K562 (cell line): ENCODE measurements around the gene PIGV. TPM values are rescaled to one million over a fixed set of nuclear protein-coding genes. Genes with fewer than 3 reads are reported as not detected.
A peak's percentile ranks its signal among the peaks of the same experiment; 100 is the strongest.

ENCODE experiments used
- ETV6 ChIP-seq, 3 experiments: fragments of 150-350 bp in 1 of 3; sonication (generic) in 1 of 3; formaldehyde crosslinking in 1 of 3; IDR thresholded peaks; 2 replicates each; pipeline versions ENCODE4 v1.6.1 to v1.8.0; 2014 to 2022; ENCODE audit warnings: borderline replicate concordance in 2 of 3, low read depth in 2 of 3, antibody characterized with exemption in 1 of 3, low read length in 1 of 3, mild to moderate bottlenecking in 1 of 3, missing genetic modification reagents in 1 of 3
- GMEB1 ChIP-seq: fragments of 250-450 bp; sonication (Bioruptor Pico); IDR thresholded peaks from 2 replicates; pipeline ENCODE4 v1.4.0; 2020; ENCODE audit warnings: mild to moderate bottlenecking
- HCFC1 ChIP-seq: IDR thresholded peaks from 2 replicates; pipeline ENCODE4 v1.6.1; 2012; ENCODE audit warnings: low read depth, low read length, improper control_type of control experiment
- HDAC1 ChIP-seq, 2 experiments: fragments of 450-650 bp; IDR thresholded peaks; 2 replicates each; pipeline ENCODE4 v1.6.1; 2016 to 2017; ENCODE audit warnings: inconsistent platforms in 1 of 2, mild to moderate bottlenecking in 1 of 2, moderate library complexity in 1 of 2
- HIVEP1 ChIP-seq: fragments of 250-450 bp; sonication (Bioruptor Pico); IDR thresholded peaks from 2 replicates; pipeline ENCODE4 v1.4.0; 2020; ENCODE audit warnings: mild to moderate bottlenecking
- IFI16 ChIP-seq: fragments of 250-450 bp; sonication (Bioruptor Pico); IDR thresholded peaks from 2 replicates; pipeline ENCODE4 v2.1.2; 2022; ENCODE audit warnings: mild to moderate bottlenecking, inconsistent platforms
- PML ChIP-seq: IDR thresholded peaks from 2 replicates; pipeline ENCODE4 v1.6.1; 2012; ENCODE audit warnings: low read length, inconsistent platforms
- PREB ChIP-seq: sonication (generic); formaldehyde crosslinking; IDR thresholded peaks from 2 replicates; pipeline ENCODE4 v1.8.1; 2023; ENCODE audit warnings: mild to moderate bottlenecking, missing genetic modification reagents
- REST ChIP-seq, 2 experiments: fragments of 450-650 bp; formaldehyde crosslinking in 1 of 2; IDR thresholded peaks; 2 replicates each; pipeline versions ENCODE4 v1.4.0 to v1.6.1; 2014 to 2020; ENCODE audit warnings: mild to moderate bottlenecking in 2 of 2, borderline replicate concordance in 1 of 2, low read depth in 1 of 2
- SRSF1 ChIP-seq: fragments of 200-400 bp; formaldehyde crosslinking; IDR thresholded peaks from 2 replicates; pipeline ENCODE4 v1.6.1; 2017; ENCODE audit warnings: mild to moderate bottlenecking, low read depth, low read length, moderate library complexity
- ZNF830 ChIP-seq: fragments of 250-450 bp; sonication (Bioruptor Pico); IDR thresholded peaks from 2 replicates; pipeline ENCODE4 v1.5.0; 2021; ENCODE audit warnings: mild to moderate bottlenecking
- ZSCAN32 ChIP-seq: fragments of 450-650 bp; formaldehyde crosslinking; IDR thresholded peaks from 2 replicates; pipeline ENCODE4 v1.4.0; 2020; ENCODE audit warnings: mild to moderate bottlenecking, moderate library complexity
- polyA plus RNA-seq, 8 experiments: library from polyadenylated mRNA; depleted of rRNA in 4 of 8; stranded (reverse) in 5 of 8; unstranded in 3 of 8; fragments of >200 nt; fragmentation: Nextera tagmentation in 2 of 8; fragmentation: Illumina TruSeq in 1 of 8; extraction: Ambion mirVana in 2 of 8; extraction: Trizol in 1 of 8; gene quantifications; 2 replicates each; pipeline versions ENCODE4 v1.2.1 to v1.2.3, GENCODE V29; 2011 to 2014; ENCODE audit warnings: inconsistent platforms in 1 of 8, missing spikeins in 1 of 8
- total RNA-seq, 7 experiments: library from RNA; depleted of rRNA in 6 of 7; stranded (reverse); fragments of >200 nt in 6 of 7; fragmentation: Illumina TruSeq in 2 of 7; extraction: Trizol in 2 of 7; gene quantifications; 2 replicates each; pipeline versions ENCODE4 v1.2.1 to v1.2.3, GENCODE V29; 2011 to 2021; ENCODE audit warnings: low replicate concordance in 1 of 7
- TF ChIP-seq, protein P1 (sequence below), 2 experiments: fragments of 450-650 bp; conservative IDR thresholded peaks; 2 replicates each; pipeline ENCODE4 v1.6.1; 2017; ENCODE audit warnings: mild to moderate bottlenecking in 2 of 2, moderate library complexity in 2 of 2

PIGV gene
- total and polyA plus RNA-seq, 9 of the 15 experiments (the other 6 are each of a cell fraction or from before 2014, with no cell fraction given): 8.4 to 21.8 (median 11.7) TPM

- TF ChIP-seq HIVEP1 (CRISPR knock-in tag) (no peak), ETV6 (IDR thresholded peaks at IDR 0.05; ENCODE audit: borderline replicate concordance in 1 of 2, low read depth in 2 of 2, low read length in 1 of 2) (peak; percentile 97 to 98), ETV6 (CRISPR knock-in tag; IDR thresholded peaks at IDR 0.05; ENCODE audit: borderline replicate concordance) (no peak), ZSCAN32 (no peak), GMEB1 (0 out of 2 replicates have a peak, but pooled peaks have one; percentile 6), SRSF1 (no peak), PREB (no peak), ZNF830 (CRISPR knock-in tag) (no peak), HCFC1 (no peak), IFI16 (CRISPR knock-in tag) (no peak), PML (no peak), HDAC1 (IDR thresholded peaks at IDR 0.05) (peak in 1 of 2 experiments; percentile 63; a peak in 2 of 4 replicates), REST (IDR thresholded peaks at IDR 0.05; ENCODE audit: borderline replicate concordance) (no peak), REST (CRISPR knock-in tag; IDR thresholded peaks at IDR 0.05; ENCODE audit: low read depth) (no peak)
- TF ChIP-seq, protein P1, sequence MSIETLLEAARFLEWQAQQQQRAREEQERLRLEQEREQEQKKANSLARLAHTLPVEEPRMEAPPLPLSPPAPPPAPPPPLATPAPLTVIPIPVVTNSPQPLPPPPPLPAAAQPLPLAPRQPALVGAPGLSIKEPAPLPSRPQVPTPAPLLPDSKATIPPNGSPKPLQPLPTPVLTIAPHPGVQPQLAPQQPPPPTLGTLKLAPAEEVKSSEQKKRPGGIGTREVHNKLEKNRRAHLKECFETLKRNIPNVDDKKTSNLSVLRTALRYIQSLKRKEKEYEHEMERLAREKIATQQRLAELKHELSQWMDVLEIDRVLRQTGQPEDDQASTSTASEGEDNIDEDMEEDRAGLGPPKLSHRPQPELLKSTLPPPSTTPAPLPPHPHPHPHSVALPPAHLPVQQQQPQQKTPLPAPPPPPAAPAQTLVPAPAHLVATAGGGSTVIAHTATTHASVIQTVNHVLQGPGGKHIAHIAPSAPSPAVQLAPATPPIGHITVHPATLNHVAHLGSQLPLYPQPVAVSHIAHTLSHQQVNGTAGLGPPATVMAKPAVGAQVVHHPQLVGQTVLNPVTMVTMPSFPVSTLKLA (conservative IDR thresholded peaks at IDR 0.05): no peak
These were observed 1.9 kb upstream of the PIGV start (continued) for GRCh38 chr1:26785611-26786436.
